DMS153 treated with DMSO at 0.1 percent for 48 hours (cell line): ENCODE data around the gene IGFALS.

Source experiments
- DNase-seq: peaks from one replicate; lab custom pipeline; 2025; ENCODE audit not compliant: unreplicated experiment; lab: John Stamatoyannopoulos, UW

Gene IGFALS

GRCh38 chr16:1793578-1794220 lies at the start of gene IGFALS:
TSS of gene IGFALS (minus strand) at chr16:1793705. CDS start at chr16:1793652, 53 bp downstream.
- no peak for DNase-seq

GRCh38 chr16:1839554-1839953 lies 46.0 kb upstream of the IGFALS start:
- no peak for DNase-seq

GRCh38 chr16:1834096-1834495 lies 40.6 kb upstream of the IGFALS start:
- no peak for DNase-seq

GRCh38 chr16:1832838-1833454 lies 39.4 kb upstream of the IGFALS start:
- DNase-seq, result no peak

GRCh38 chr16:1831186-1832075 lies 37.9 kb upstream of the IGFALS start:
- DNase-seq, result no peak

GRCh38 chr16:1830213-1830612 lies 36.7 kb upstream of the IGFALS start:
- no peak for DNase-seq

- DNase-seq, result no peak
Observed at GRCh38 chr16:1828645-1829410, 35.3 kb upstream of the IGFALS start.

GRCh38 chr16:1826691-1827573 lies 33.4 kb upstream of the IGFALS start, which contains the start of the genes FAHD1 and HAGH:
TSS of gene FAHD1 (plus strand) at chr16:1827206. CDS start at chr16:1827239, 33 bp downstream.
TSS of gene HAGH (minus strand) at chr16:1826825. CDS start at chr16:1826787, 38 bp downstream.
- DNase-seq, result peak; percentile 92

GRCh38 chr16:1825864-1826690 lies 32.6 kb upstream of the IGFALS start:
- no peak for DNase-seq

- DNase-seq, result no peak
Observed at GRCh38 chr16:1825381-1825863, 31.9 kb upstream of the IGFALS start.

- no peak for DNase-seq
Observed at GRCh38 chr16:1823821-1824220, 30.3 kb upstream of the IGFALS start.

- no peak for DNase-seq
Observed at GRCh38 chr16:1822801-1823200, 29.3 kb upstream of the IGFALS start.

GRCh38 chr16:1821861-1822611 lies 28.5 kb upstream of the IGFALS start:
- DNase-seq, result no peak

GRCh38 chr16:1820946-1821290 lies 27.4 kb upstream of the IGFALS start:
- no peak for DNase-seq

- no peak for DNase-seq
Observed at GRCh38 chr16:1820096-1820945, 26.8 kb upstream of the IGFALS start.

- no peak for DNase-seq
Observed at GRCh38 chr16:1819611-1820010, 26.1 kb upstream of the IGFALS start.

- no peak for DNase-seq
Observed at GRCh38 chr16:1818873-1819525, 25.5 kb upstream of the IGFALS start.
